ENCODE results near the gene MPL.

The MPL gene

GRCh38 chr1:43325381-43325780 lies 12.2 kb upstream of the MPL start:
- no peak for DNase-seq (ENCODE audit: low read depth)

GRCh38 chr1:43327549-43328292 lies 9.9 kb upstream of the MPL start:
- no peak for DNase-seq (ENCODE audit: low read depth)

GRCh38 chr1:43329995-43330751 lies 7.4 kb upstream of the MPL start:
- peak; percentile 91 for DNase-seq (ENCODE audit: low read depth)

- DNase-seq (ENCODE audit: low read depth): no peak
Measured at GRCh38 chr1:43331688-43332087, 5.9 kb upstream of the MPL start.

- DNase-seq (ENCODE audit: low read depth): no peak
Measured at GRCh38 chr1:43334453-43335205, 3.0 kb upstream of the MPL start.

- DNase-seq (ENCODE audit: low read depth): no peak
Measured at GRCh38 chr1:43338001-43338400, 383 bp downstream of the MPL start.

GRCh38 chr1:43339584-43340232 lies 2.1 kb downstream of the MPL start:
- DNase-seq (ENCODE audit: low read depth): no peak

- DNase-seq (ENCODE audit: low read depth): no peak
Measured at GRCh38 chr1:43340559-43340958, 2.9 kb downstream of the MPL start.

GRCh38 chr1:43344267-43344850 lies 6.7 kb downstream of the MPL start:
- no peak for DNase-seq (ENCODE audit: low read depth)

GRCh38 chr1:43345120-43345519 lies 7.5 kb downstream of the MPL start:
- DNase-seq (ENCODE audit: low read depth): no peak

GRCh38 chr1:43346636-43347035 lies 9.0 kb downstream of the MPL start:
- DNase-seq (ENCODE audit: low read depth): no peak

GRCh38 chr1:43348343-43348808 lies 10.8 kb downstream of the MPL start:
- no peak for DNase-seq (ENCODE audit: low read depth)

GRCh38 chr1:43348809-43349593 lies 11.4 kb downstream of the MPL start:
- peak; percentile 39 for DNase-seq (ENCODE audit: low read depth)

GRCh38 chr1:43349594-43350306 lies 12.1 kb downstream of the MPL start:
- peak; percentile 68 for DNase-seq (ENCODE audit: low read depth)

- DNase-seq (ENCODE audit: low read depth): no peak
Measured at GRCh38 chr1:43350976-43351375, 13.4 kb downstream of the MPL start.

- no peak for DNase-seq (ENCODE audit: low read depth)
Measured at GRCh38 chr1:43351421-43352350, 14.1 kb downstream of the MPL start.

GRCh38 chr1:43352351-43352705 lies 14.7 kb downstream of the MPL start:
- no peak for DNase-seq (ENCODE audit: low read depth)

GRCh38 chr1:43352881-43353280 lies 15.3 kb downstream of the MPL start:
- no peak for DNase-seq (ENCODE audit: low read depth)

- DNase-seq (ENCODE audit: low read depth): no peak
Measured at GRCh38 chr1:43354471-43354870, 16.9 kb downstream of the MPL start.
